HG03520 (cell line): ENCODE measurements around the gene MINDY3.

Experiments used
- ATAC-seq: cut with Tn5 transposase; IDR thresholded peaks from one replicate; pipeline ENCODE4 v1.9.1; 2021; ENCODE audit warnings: mild to moderate bottlenecking, moderate library complexity; ENCODE audit not compliant: unreplicated experiment

The MINDY3 gene

DNA sequence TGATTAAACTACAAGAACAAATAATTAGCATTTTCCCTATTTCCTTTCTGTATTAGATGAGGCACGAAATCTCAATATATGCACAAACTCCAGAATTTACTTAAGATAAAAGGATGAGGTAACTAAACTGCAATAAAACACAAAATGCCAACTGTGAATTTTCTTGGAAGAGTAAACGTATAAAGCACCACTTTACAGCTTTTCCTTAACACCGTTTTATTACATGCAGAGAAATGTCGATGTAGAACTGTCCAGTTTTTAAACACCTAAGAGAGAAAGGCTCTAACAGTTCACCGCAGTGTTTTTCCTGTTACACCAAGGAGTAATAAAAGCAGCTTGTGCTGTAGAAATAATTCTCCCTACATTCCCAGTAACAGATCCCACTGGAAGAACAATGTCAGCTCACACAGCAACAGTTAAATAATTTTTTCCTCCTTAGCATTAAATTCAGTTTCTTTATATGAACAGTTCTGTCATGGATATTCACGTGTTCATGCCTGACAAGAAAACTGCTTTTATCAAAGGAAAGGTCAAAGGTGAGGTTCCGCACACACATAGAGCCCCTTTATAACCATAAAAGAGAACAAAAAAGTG lies 52.0 kb downstream of the MINDY3 start:
- no peak for ATAC-seq

DNA sequence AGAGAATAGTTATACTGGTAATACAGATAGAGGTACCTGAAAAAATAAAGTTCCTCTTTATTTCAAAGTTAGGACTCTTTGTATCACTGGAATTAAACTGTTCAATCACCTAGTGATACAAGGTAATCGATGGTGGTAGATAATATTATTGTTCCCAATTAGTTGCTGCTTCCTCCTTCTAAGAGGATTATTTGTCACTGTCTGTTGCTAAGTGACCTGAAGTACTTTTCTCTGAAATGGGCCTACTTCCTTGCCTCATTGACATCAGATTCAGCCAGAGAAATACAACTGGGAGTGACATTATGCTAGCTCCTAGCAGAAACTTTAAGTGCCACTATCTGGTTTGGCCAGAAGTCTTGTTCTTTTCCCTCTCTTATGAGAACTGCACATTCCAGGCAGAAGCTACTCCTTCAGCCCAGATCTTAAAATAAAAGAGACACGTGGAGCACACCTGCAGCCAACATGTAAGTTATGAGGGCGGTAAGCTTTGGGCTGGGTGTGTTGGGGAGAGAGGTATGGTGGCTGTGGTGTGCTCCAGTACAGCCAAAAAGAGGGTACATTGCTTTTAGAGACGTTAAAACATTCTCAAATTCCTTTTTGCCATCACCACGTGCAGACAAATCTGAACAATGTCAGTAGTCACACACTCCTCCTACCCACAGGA lies 54.8 kb downstream of the MINDY3 start:
- ATAC-seq, result no peak

DNA sequence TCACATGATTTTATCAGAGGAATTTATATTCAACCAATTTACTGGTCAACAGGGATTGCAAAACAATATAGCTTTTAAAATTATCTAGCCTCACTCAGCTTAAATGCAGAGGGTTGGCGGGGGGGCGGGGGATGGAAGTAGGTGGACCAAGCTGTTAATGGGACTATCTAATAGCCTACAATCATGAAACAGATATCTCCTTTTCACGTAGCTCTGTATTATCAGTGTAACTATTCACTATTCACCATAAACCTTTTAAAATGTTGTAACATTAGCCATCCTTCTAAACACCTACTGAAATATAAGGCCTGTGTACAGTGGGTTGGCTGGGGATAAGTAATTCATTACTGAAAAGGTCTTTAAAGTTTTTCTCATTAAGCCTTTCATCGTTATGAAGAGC lies 56.2 kb downstream of the MINDY3 start:
- ATAC-seq, result no peak

DNA sequence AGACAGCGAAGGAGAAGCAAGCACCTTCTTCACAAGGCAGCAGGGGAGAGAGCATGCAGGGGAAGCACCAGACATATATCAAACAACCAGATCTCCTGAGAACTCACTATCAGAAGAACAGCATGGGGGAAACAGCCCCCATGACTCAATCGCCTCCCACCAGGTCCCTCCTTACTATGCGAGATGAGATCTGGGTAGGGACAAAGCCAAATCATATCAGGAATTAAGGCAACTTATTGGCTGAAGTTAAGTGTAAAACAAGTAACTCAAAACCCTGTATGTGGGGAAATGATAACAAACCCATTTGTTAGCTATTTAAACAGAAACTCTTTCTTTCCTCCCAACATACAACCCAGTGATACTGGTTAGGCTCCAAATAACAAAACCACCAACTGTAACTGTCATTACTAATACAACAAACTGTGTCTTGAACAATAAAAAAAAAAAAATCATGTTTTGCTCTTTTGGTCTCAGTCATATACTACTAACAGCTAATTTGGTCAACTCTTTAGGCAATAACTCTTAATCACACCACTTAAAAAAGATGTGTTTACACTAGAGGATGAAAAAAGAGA lies 57.8 kb downstream of the MINDY3 start:
- ATAC-seq, result no peak

DNA sequence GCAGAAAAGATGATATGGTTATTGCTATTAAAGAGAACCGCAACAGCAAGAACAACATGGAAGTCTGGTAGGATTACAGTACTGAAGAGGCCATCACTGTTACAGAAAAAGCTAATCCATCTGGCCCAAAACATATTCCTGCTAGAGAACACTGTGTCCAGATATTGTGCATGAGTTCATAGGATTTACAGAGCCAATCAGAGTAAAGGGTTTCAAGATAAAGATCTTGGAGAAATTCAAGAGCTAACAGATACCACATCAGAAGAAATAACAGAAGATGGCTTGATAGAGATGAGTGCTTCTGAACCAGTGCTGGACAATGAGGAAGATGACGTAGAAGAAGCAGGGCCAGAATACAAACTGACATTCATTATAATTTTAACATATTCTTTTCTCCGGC lies 58.7 kb downstream of the MINDY3 start:
- no peak for ATAC-seq

DNA sequence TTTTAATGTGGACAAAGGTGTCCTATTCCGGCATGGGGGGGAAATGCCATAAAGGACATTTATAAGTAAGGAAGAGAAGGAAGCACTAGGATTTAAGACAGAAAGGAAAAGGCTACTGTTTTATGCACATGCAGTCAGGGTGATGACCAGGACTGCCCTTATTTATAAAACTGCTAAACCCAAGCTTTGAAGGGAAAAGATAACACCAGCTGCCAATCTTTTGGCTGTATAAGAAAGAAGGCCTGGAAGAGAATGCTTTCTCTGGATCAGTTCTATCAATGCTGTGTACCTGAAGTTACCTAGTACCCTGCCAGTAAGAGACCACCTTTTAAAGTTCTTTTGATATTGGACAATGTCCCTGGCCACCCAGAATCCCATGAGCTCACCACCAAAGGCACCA lies 59.2 kb downstream of the MINDY3 start:
- ATAC-seq, result no peak

DNA sequence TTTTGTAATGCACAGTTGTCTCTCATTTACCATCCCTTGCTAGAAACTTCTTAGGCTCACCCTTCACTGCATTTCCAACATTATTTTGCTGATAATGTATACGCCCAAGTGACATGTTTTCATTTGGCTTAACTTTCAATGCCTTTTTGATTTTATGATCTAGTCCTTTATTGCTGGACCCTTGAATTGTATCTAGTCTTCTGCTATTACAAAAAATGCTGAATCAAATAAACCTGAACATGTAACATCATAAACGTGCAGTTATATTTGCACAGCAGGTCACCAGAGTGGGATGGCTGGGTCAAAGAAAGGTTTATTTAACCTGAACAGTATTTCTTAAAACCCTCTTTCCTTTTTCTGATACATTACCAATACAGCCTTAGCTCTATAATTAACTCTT lies 63.0 kb downstream of the MINDY3 start:
- no peak for ATAC-seq

DNA sequence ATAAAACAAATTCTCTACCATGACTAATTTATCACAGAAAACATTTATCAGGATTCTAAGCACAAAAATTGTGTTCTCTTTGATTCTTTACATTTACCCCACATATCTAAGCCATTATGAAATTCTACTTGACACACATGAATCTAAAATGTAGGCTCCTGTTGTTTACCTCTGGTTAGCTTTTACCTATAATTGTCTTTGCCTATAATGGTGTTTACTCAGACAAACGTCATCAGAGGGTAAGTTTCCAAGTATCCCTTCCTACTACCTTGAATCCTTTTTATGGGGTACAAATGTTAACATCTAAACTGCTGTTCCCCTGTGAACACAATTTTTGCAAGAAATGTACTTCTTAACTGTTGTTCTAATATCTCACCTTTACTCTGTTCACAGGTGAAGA lies 63.5 kb downstream of the MINDY3 start:
- ATAC-seq, result no peak

DNA sequence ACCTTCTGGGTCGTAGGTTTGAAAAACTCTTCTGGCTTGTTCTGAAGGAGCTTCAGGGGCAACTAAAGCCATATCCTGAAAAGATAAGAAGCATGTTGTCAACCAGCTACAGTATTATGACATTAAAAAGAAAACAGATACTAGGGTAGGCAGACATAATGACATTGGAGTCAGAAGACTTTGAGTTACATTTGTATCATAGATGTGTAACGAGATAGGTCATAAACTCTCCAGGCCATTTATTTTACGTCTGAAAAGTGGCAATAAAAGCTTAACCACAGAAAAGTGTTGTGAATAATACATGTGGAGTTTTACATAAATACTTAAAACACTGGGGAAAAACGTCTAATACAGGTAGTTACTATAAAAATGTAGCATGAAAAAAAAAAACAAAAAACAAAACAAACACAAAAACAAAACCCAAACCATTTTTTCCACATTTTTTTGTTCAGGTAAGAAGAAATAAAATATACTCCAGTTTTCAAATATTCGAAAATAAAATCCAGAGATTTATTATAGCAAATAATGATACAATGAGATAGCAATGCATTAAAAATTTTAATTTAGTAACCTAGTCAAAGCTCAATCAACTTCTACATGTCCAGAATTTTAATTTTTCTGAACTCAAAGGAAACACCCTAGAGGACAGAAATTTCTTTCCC lies 64.1 kb downstream of the MINDY3 start:
- ATAC-seq, result no peak

DNA sequence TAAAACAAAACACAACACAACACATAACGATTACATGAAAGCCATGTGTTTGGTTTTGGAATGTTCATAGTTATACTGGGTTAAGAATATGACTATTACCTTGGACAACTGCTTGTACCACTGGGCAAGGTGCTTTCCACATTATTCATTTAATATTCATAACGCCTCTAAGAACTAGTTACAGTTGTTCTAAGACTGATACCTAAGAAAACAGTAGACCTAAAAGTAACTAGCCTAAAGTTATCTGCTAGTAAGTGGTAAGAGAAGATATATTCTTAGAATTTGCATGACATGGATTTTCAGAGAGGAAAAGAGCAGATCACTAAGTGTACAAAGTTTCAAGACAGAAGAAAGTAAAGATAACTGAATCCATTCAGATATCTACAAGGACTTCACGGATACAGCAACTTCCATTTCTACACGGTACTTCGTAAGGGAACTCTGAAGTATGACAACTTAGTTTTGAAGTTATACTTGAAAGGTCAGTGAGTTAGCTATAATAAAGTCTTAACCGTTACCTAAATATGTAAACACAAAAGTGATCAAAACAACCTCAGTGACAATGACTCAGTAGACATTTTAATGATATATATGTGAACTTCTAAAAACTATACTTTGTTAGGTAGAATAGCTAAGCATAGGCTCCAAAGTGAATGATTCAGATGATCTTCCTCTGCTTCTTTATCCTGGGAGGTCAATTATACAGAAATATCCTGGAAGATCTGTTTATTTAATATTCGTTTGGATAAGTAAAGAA lies 65.1 kb downstream of the MINDY3 start:
- ATAC-seq, result peak; percentile 50

DNA sequence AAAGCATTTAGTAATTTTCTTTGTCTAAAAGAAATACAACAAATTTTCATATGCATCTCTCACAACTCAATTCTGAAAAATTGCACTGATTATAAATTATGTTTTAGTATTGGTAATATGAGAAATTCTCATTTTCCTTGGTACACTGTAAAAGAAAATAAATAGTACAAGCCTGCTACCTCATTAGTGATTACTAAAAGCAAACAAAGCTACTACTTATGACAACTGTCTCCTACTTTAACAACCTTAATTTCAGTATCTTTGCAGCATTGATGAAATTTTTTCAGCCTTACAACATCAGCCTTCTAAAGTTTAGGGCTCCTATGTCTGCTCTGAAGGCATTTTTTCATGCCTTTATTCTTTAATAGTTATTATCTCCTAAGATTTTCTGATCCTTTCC lies 65.7 kb downstream of the MINDY3 start:
- no peak for ATAC-seq

DNA sequence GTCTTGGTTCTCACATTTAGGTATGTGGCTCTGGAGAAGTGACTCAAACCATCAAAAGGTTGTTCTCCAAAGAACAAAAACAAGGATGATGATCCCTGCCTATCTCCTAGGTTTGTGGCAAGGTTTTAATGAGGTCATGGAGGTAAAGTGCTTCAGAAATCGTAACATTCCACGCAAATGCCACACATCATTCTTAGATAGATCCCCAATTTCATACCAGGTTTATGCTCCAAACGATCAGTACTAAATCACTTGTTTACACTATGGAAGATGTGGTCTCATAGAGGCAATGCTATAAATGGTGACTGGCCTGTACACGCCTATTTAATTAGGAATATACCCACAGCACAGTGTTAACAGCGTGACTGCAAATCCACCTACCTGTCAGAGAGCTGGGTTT lies 66.6 kb downstream of the MINDY3 start:
- no peak for ATAC-seq

DNA sequence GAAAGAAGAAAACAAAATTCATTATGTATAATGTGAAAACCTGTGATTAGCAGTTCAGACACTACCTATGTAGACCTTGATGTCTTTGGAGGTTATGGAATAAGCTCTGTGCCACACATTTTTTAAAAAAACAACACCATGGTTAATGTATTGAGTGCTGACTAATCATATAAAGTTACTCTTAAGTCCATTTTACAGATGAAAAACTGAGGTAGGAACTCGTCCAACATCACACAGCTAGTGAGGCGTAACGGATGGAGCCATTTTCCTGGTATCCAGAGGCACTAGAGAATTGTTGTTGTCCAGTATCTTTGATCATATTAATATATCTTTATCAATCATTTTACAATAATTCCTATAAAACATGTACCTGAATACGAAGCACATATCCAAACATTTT lies 67.5 kb downstream of the MINDY3 start:
- ATAC-seq, result no peak

DNA sequence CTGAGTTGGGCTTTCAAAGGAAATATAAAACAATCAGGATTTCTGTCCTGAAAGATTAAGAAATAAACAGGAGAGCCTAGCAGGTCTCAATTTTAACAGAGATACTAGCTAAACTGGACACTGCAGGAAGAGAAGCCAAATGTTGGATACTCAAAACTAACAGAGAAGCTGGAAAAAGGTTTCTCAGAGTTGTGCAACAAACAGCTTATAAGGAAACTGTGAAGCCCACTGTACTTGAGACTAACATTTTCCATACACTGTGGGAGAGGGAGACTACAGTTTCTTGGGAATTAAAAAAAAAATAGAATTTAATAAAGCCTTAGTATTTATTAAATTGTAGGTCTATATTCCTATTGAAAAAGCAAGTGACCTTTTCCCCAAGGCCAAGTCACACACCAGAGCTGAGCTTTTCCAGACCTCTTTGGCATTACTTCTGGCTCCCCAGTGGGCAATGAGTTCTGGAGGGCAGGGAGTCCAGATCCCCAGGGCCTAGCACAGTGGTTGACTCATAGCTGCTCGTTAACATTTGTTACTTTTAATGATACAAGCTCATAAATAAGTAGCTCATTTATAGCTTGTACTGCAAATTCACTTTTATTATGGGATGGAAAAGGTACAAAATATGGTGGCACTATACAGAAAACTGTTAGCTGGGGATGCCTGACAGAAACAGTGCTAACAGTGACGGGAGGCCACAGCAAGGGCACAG lies 68.3 kb downstream of the MINDY3 start:
- ATAC-seq, result no peak

DNA sequence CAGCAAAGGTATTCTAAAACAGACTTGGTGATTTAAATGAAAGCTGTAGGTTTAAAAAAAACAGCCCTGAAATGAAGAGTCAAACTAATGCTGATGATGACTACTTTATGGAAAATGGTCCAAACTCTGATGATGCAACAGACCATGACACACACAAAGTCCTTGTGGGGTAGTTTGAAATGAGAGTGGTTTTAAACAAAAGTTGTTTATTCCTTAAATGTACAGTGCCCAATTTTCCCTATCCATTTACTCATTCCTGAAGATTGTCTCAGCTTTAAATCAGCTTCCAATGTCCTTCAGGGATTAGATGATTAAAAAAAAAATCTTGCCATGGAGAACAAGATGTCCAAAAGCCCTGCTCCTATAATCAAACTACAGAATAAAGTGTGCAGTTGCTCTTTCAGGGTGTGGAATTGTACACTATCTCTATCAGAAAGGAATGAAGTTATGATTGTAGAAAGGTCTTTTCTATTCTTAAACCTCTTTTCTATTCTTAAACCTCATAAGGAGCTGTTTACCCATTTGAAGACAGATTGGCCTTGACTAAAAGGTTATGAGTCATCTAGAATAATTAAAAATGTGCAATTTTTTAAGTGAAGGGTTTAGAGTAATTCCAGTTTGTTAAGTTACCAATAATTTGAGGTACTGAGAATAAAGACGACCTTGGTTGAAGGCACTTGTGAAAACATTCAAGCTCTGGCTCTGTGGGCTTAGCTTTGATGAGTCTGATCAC lies 70.3 kb downstream of the MINDY3 start:
- ATAC-seq, result no peak

DNA sequence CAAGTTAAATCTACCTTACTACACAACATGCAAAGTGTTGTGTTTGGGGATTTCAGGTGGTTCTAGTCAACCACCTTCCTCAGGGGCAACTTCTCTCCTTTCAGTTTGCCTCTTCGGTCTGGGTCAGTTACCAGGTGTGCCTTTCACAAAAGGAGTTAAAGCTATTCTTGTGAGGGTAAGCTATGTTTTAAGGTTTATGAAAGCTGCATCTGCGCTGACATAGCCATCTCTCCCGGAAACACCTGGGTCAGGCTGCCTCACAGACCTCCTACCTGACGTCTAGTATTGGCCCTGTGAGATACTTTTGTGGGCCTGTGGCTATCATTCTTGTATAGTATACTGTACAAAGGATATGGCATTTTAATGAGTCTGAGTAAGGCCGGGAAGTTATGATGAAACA lies 72.9 kb downstream of the MINDY3 start:
- no peak for ATAC-seq

DNA sequence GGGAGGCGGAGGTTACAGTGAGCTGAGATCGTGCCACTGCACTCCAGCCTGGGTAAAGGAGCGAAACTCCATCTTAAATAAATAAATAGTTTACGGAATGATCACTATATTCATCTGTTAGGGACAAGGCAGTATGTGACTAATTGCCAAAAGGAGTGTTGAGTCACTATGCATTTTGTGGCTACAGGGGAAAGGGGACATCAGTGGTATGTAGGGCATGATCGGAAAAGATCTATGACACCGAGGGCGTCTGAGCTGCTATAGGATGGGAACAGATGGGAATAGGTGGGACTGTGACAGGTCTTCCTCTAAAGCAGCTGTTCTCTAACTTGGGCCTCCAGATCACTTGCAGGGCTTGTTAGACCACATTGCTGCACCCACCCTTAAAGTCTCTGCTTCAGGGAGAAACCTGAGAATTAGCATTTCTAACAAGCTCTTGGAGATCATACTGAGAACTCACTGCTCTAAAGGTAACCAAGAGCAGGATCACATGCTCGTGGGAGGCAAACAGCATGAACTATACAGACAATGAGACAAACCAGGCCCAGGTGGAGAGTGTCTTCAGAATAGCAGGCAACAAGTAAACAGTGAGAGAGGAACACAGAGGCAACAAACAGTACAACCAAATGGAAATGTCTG lies 75.5 kb downstream of the MINDY3 start:
- no peak for ATAC-seq

DNA sequence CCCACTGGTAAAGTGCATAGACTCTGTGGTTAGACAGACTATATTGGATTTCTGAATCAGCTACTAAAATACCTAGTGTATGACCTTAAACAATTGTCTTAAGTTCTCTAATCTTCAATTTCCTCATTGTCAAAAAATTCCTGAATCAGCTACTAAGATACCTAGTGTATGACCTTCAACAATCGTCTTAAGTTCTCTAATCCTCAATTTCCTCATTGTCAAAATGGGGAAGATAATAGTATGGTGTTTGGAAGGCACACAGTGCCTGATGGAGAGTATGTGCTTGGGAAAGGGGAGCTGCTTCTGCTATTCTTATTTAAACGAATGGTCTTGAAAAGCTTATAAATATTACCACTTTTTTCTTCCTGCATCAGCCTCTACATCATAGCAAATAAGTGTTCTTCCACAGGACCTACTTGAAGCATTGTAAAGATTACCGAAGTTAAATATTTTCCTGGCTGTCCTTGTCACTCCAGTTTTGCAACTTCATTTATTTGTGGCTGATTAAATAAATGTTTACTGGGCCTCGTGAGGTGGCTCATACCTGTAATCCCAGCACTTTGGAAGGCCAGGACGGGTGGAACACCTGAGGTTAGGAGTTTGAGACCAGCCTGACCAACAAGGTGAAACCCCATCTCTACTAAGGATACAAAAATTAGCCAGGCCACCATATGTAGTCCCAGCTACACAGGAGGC lies 76.2 kb downstream of the MINDY3 start:
- ATAC-seq, result no peak

DNA sequence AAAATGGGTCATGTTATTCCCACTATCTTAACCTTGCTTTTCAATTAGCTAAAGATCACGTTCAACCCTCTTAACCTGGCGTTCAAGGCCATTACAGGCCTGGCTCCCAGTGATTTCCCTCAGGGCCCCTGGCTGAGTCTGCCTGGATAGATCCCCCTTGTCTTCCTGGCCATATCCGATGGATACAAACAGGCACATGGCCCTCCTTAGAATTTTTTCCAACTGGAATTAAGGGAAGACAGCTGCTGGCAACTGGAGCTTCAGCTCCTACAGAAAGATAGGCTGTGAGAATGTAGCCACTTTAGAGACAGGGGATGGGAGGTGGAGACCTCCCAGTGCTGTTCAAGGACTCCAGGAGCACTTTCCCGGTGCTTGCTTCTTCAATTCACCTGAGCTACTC lies 77.5 kb downstream of the MINDY3 start:
- ATAC-seq, result no peak
